Lower leg skin (tissue), 3 donors: ENCODE measurements around the gene SRSF6.
"Not testable (repeated sequence)": the region's sequence is repeated elsewhere in the genome, so short reads cannot be mapped to it uniquely, and the experiment has no call there.

Experiments used
- CTCF ChIP-seq, 3 donors: fragments of 450-650 bp; IDR thresholded peaks; one replicate each; pipeline ENCODE4 v1.5.1; 2016; ENCODE audit warnings: antibody characterized with exemption in 3 of 3, mild to moderate bottlenecking in 3 of 3, moderate library complexity in 2 of 3
- POLR2A ChIP-seq, 2 donors: fragments of 450-650 bp; IDR thresholded peaks; one replicate each; pipeline ENCODE4 v1.6.1; 2016 to 2017; ENCODE audit warnings: antibody characterized with exemption in 2 of 2, mild to moderate bottlenecking in 1 of 2, moderate library complexity in 1 of 2

- TF ChIP-seq POLR2A, CTCF (IDR thresholded peaks at IDR 0.05): not testable (repeated sequence)
Measured at GRCh38 chr20:43456252-43456651, 1.4 kb upstream of the SRSF6 start.
